NCI-H1930 (cell line): ENCODE results near the gene ARRDC1.
"Not testable (repeated sequence)": the region's sequence is repeated elsewhere in the genome, so short reads cannot be mapped to it uniquely, and the experiment has no call there.

Source experiments
- DNase-seq, 2 experiments: peaks; one replicate each; lab custom pipeline; 2025; lab: John Stamatoyannopoulos, UW

ARRDC1 gene

DNA sequence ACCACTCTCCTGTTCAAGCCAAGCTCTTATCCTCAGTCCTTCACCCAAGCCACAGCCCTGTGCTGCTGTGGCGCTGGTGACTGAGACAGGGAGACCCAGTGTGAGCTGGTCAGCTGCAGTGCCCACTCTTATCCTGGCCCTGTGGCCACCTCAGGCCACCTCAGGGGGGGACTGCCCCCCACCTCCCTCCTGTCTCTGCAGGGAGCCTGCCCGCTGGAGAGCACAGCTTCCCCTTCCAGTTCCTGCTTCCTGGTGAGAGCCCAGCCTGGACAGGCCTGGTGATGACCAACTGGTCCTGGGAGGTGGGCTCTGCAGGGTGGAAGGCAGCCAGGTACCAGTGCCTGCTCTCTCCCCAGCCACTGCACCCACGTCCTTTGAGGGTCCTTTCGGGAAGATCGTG, 7.8 kb downstream of the ARRDC1 start:
- no peak for DNase-seq

DNA sequence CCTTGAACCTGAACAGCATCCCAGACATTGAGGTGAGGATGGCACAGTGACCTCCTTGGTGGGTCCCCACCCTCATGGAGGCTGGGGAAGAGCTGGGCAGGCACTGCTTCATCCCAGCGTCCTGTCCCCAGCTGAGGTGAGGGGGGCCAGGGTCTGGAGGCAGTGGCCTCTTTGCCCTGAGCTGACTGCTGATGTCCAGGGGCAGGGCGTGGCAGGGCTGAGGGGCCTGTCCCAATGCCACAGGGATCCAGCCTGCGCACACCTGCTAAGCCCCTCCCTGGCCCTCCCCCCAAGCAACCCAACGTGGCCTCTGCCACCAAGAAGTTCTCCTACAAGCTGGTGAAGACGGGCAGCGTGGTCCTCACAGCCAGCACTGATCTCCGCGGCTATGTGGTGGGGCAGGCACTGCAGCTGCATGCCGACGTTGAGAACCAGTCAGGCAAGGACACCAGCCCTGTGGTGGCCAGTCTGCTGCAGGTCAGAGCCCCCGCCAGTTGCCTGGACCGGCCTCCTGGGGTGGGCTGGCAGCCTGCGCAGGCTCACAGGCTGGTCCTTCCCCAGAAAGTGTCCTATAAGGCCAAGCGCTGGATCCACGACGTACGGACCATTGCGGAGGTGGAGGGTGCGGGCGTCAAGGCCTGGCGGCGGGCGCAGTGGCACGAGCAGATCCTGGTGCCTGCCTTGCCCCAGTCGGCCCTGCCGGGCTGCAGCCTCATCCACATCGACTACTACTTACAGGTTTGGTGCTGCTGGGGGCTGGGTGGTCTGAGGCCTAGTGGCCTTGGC, 8.4 kb downstream of the ARRDC1 start:
- no peak for DNase-seq

DNA sequence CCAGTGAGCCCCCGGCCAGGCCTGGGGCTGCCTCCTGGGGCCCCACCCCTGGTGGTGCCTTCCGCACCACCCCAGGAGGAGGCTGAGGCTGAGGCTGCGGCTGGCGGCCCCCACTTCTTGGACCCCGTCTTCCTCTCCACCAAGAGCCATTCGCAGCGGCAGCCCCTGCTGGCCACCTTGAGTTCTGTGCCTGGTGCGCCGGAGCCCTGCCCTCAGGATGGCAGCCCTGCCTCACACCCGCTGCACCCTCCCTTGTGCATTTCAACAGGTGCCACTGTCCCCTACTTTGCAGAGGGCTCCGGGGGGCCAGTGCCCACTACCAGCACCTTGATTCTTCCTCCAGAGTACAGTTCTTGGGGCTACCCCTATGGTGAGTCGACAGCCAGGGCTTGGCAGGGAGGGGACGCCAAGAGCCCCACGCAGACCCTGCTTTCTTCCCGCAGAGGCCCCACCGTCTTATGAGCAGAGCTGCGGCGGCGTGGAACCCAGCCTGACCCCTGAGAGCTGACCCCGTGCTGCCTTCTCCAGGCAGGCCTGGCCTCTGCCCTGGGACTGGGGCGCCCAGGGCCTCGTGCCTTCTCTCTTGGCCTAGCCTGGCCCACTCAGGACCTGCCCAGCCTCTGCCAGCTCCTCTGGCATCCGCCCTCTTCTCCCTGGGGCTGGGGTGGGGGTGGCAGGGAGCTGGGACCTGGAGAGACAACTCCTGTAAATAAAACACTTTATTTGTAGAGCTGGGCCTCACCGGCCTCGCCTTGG, 9.3 kb downstream of the ARRDC1 start:
- DNase-seq: no peak

DNA sequence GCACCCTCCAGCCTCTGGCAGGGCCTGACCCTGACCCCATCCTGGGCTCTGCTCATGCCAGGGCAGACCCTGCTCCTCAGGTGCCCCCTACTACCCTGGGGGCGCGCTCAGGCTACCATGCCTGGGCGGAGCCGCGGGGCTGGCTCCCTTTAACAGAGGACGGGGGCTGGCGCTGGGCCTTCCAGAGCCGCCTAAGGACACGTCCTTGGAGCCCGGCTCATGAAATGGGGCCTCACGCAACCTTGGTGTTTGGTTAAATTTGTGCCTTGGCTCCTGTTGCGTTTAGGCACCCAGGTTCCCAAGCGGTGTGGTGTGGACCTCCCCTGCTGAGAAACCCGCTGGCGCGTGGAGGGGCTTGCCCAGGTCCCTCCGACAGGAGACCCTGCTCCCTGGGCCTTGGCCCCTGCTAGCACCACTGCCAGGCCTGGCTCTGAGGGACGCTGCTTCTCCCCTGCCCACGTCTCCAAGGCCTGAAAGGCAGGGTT, 9.9 kb downstream of the ARRDC1 start:
- no peak for DNase-seq

DNA sequence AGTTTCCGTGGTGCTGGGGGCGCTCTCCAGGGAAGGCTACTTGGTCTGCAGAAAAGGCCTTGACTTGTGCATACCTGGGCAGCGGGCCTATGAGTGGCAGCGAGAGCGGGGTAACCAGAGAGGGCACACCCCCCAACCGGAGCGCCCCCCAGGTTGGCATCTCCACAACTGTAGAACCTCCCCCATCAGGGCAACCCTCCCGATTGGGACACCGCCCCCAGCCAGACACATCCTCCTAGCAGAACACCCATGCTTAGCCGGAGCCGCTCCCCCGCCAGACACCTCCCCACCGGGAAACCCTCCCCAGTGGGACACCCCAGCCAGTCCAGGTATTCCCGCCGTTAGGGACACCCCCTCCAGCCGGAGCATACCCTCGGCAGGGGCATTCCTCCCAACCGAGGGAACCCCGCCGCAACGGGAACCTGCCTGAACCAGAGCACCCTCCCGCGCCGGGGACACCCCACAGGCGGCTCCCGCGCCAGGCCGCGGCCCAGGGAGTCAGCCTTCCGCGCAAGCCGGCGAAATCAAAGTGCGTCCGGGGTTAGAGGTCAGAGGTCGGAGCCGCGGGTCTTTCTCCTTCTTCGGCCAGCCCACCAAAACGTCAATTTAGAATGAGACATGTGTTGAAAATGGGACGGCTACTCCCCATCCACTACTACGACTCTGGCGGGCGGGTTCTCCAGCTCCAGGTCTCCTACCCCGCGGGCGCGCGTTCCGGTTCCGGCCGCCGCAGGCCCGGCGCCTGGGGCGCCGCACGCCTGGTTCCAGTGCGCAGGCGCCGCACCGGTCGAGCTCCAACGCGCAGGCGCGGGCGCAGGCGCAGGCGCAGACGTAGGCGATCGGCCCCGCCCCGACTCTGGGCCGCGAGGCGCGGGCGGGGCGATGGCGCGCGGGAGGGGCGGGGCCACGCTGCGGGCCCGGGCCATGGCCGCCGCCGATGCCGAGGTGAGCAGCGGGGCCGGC, 12.9 kb downstream of the ARRDC1 start, which contains the start of gene EHMT1:
Gene EHMT1 (plus strand): TSS at position 901 of the 963 bp plus-strand sequence. CDS start 24 bp downstream, at position 925.
- DNase-seq: peak; percentile 71 to 91

- no peak for DNase-seq
Observed at GRCh38 chr9:137619240-137620047, 14.0 kb downstream of the ARRDC1 start.

- DNase-seq: no peak
Observed at GRCh38 chr9:137620048-137620405, 14.5 kb downstream of the ARRDC1 start.

- no peak for DNase-seq
Observed at GRCh38 chr9:137620581-137620980, 15.1 kb downstream of the ARRDC1 start.

DNA sequence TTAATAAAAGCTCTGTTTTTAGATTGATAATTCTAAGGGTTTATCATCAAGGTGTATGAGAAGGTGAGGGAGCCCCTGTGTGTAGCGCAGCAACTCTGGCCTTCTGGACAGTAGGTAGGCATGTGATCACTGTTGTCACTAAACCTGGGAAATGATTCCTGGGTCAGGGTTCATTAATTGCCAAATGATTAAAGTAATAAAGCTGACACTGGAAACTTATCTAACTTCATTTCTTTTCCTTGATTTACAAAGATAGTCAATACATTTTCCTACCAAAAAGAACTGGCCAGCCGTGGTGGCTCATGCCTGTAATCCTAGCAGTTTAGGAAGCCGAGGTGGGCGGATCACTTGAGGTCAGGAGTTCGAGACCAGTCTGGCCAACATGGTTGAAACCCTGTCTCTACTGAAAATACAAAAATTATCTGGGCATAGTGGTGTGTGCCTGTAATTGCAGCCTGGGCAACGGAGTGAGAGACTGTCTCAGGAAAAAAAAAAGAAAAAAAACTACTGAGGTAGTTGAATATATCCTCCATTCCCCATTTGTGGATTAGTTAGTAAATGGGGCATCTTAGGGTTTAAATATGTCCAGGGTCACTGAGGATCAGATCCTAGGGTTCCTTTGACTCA, 15.8 kb downstream of the ARRDC1 start:
- no peak for DNase-seq

DNA sequence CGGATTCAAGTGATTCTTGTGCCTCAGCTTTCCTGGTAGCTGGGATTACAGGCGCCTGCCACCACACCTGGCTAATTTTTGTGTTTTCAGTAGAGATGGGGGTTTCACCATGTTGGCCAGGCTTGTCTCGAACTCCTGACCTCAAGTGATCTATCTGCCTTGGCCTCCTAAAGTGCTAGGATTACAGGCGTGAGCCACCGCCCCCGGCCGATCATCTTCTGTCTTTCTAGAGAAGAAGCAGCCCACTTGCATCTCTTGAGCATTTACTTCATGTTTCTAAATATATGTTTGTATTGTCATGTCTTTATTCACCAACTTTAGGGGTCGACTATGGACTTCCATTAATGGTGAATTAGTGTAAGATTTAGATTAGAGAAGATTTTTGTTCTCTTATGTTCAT, 16.7 kb downstream of the ARRDC1 start:
- not testable (repeated sequence) for DNase-seq

GRCh38 chr9:137626464-137626863, 21.0 kb downstream of the ARRDC1 start:
- no peak for DNase-seq

DNA sequence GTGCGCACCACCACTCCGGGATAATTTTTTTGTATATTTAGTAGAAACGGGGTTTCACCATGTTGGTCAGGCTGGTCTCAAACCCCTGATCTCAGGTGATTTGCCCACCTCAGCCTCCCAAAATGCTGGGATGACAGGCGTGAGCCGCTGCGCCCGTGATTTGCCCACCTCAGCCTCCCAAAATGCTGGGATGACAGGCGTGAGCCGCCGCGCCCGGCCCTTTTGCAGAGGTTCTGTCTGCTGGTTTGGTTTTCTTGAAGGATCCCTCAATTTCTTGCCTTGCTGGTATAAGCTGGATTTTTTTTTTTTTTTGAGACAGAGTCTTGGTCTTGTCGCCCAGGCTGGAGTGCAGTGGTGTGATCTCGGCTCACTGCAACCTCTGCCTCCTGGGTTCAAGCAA, 21.9 kb downstream of the ARRDC1 start:
- not testable (repeated sequence) for DNase-seq

DNA sequence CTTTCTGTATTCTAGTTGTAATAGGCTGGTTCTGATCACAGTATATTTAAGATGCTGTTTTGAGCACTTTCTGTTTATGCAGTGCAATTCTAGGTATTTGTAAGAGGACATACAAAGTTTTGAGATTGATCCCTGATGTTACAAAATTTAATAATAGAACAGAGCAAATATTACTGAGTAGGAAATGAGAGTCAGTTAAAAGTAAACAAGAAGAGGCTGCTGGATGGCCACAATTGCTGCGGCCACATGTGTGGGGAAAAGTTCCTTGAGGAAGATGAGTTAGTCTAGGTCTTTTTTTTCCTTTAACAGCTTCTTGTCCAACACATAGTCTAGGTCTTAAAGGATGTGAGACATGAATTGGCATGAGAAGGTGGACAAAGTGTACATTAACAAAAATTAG, 24.6 kb downstream of the ARRDC1 start:
- no peak for DNase-seq

DNA sequence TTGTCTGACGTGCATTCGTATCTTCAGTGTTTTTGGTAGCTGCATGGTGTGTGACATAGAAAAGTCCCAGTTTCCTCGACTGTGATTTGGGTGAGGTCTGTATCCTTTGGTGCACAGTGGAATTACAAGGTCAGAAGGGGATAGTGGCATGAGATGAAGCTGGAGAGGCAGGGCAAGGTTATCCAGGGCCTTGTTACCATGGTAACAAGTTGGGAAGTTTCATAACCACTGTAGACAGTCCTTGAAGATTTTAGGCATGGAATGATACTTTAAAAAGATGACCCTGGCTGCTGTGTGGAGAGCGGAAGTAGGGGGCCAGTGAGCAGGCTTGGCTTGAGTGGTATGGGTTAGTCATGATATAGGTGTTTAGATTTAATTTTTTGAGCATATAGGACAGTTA, 25.2 kb downstream of the ARRDC1 start:
- DNase-seq: no peak

GRCh38 chr9:137631345-137632229, 26.1 kb downstream of the ARRDC1 start:
- no peak for DNase-seq

GRCh38 chr9:137632230-137633161, 27.0 kb downstream of the ARRDC1 start:
- DNase-seq: no peak

GRCh38 chr9:137634016-137634415, 28.5 kb downstream of the ARRDC1 start:
- DNase-seq: no peak

DNA sequence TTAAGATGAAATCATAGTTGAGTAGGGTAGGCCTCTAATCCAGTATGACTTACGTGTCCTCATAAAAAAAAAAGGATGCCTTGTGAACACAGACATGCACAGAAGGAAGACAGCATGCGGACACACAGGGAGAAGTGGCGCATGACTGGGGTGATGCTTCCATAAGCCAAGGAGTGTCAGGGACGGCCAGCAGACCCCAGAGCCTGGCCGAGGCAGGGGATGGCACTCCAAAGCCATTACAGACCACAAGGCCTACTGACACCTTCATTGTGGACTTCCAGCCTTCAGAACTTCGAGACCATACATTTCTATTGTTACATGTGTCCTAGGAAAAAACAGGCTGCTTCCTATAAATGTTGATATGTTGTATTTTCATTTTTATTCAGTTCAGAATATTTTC, 33.2 kb downstream of the ARRDC1 start:
- DNase-seq: no peak
